Measurements from ENCODE around the gene ICAM5. TPM values are rescaled to one million over a fixed set of nuclear protein-coding genes. Genes with fewer than 3 reads are reported as not detected.

ICAM5 gene
- total and polyA plus RNA-seq, 10 of the 15 experiments (the other 5 are each of a cell fraction or from before 2014, with no cell fraction given), result 0.14 to 4.6 (median 0.94) TPM; not detected in 2

- TF ChIP-seq DPF2 (IDR thresholded peaks at IDR 0.05) (0 out of 2 replicates have a peak, but pooled peaks have one; percentile 40), POU2F2 (IDR thresholded peaks at IDR 0.05; ENCODE audit: borderline replicate concordance, low read depth, low read length) (no peak), PAX5 (IDR thresholded peaks at IDR 0.05; ENCODE audit: borderline replicate concordance, low read depth, low read length) (no peak), MAX (IDR thresholded peaks at IDR 0.05; ENCODE audit: low read depth, low read length) (peak; percentile 76), CEBPB (IDR thresholded peaks at IDR 0.05; ENCODE audit: borderline replicate concordance in 1 of 2, low read depth in 2 of 2, low read length in 2 of 2) (no peak), PML (IDR thresholded peaks at IDR 0.05; ENCODE audit: low read length) (no peak), RELB (IDR thresholded peaks at IDR 0.05; ENCODE audit: low read depth) (no peak), RBBP5 (conservative IDR thresholded peaks at IDR 0.05) (no peak), RELA (IDR thresholded peaks at IDR 0.05; ENCODE audit: borderline replicate concordance, partially characterized antibody) (no peak), BHLHE40 (IDR thresholded peaks at IDR 0.05; ENCODE audit: borderline replicate concordance in 1 of 2, low read depth in 2 of 2, low read length in 1 of 2) (peak; percentile 60 to 79; a peak in 3 of 4 replicates), TCF3 (IDR thresholded peaks at IDR 0.05; ENCODE audit: borderline replicate concordance, insufficient read depth, low read depth, low read length) (0 out of 2 replicates have a peak, but pooled peaks have one; percentile 49), E2F4 (IDR thresholded peaks at IDR 0.05; ENCODE audit: low read depth, low read length) (no peak), CUX1 (IDR thresholded peaks at IDR 0.05; ENCODE audit: insufficient replicate concordance, low read depth, low read length) (no peak), TCF7 (IDR thresholded peaks at IDR 0.05; ENCODE audit: borderline replicate concordance) (no peak), NFIC (IDR thresholded peaks at IDR 0.05; ENCODE audit: low read depth, low read length) (no peak), ZNF207 (IDR thresholded peaks at IDR 0.05; ENCODE audit: borderline replicate concordance) (no peak), BCLAF1 (IDR thresholded peaks at IDR 0.05) (no peak), SPI1 (IDR thresholded peaks at IDR 0.05; ENCODE audit: borderline replicate concordance, insufficient read depth, low read depth, low read length) (peak; percentile 43; the same call in 1 of the 2 replicates), BACH1 (IDR thresholded peaks at IDR 0.05; ENCODE audit: borderline replicate concordance) (peak; percentile 94; the same call in 1 of the 2 replicates)
Observed at GRCh38 chr19:10295305-10295846, 5.6 kb downstream of the ICAM5 start (continued).

Data from GM12878 (cell line).